Hepatic stellate cell (primary cell): Measurements from ENCODE around the gene ZNF672.

Experiments
- DNase-seq: peaks from one replicate; pipeline ENCODE4 v3.0.0; 2011; ENCODE audit warnings: low spot score

ZNF672 gene

GRCh38 chr1:248837045-248837780, 811 bp upstream of the ZNF672 start:
- DNase-seq, result no peak

DNA sequence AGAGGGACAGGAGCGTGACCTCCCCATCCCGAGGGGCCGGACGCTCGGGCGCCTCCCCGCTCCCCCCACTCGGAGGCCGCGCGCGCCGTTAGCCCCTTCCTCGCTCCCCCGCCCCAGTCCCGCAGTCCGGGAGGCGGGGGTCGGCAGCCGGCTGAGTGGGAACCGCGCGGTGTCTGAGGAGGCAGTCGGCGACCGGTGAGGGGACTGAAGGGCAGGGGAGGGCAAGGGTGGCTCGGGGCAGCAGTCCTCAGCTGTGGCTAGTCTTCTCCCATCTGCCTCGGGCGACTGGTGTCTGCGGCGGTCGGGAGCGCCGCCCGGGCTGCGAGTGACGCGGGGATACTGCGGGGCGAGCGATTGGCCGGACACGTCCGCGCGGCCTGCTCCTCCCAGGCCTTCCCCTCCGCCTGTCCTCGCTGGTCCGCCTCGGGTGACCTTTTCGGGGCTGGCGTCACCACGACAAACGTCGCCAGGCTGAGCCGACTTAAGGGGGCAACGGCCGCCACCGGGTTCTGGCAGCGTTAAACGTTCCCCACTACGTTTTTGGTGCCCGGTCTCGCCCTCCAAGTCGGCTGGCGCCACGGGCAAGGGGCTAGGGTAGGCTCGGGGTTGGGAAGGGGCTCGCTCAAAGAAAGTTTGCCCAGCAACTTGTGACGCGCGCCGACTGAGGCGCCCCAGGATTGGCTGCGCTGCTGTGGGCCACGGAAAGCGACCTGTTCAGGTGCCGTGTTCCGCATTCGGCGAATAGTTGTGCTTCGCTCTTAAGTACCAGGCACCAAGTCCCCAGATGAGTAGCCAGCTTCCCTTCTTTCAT, 538 bp downstream of the ZNF672 start:
- DNase-seq, result peak; percentile 88

DNA sequence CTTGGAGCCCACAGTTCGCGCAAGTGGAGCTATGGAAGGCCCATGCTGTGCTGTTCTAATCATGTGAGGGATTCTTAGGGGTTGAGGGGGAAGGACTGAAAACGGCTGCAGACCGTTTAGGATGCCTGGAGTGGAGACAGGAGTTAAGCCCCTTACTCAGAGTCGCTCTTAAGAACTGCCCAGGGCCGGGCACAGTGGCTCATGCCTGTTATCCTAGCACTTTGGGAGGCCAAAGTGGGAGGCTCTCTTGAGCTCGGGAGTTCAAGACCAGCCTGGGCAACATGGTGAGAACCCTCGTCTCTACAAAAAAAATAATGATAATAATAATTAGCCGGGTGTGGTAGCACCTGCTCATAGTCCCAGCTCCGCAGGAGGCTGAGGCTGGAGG, 1.1 kb downstream of the ZNF672 start:
- DNase-seq, result no peak

- no peak for DNase-seq
Observed at GRCh38 chr1:248840946-248841345, 2.9 kb downstream of the ZNF672 start.

- peak; percentile 50 for DNase-seq
Observed at GRCh38 chr1:248841702-248842395, 3.8 kb downstream of the ZNF672 start.

GRCh38 chr1:248842781-248843331, 4.8 kb downstream of the ZNF672 start:
- DNase-seq, result no peak

DNA sequence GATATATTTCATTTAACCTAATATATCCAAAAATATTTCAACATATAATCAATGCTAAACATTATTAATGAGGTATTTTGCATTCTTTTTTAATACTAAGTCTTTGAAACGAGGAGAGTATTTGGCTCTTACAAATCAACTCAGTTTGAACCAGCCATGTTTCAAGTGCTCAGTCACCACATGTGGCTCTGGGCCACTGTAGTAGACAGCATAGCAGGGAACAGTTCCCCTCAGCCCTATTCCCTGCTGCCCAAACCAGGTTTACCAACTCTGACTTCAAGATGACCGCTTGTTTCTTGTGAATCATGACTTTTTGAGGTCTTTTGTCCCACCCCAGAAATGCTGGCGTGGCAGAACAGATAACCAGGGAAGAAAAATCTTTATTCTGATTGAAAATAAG, 5.7 kb downstream of the ZNF672 start:
- DNase-seq, result no peak

- no peak for DNase-seq
Observed at GRCh38 chr1:248844526-248844925, 6.5 kb downstream of the ZNF672 start.

GRCh38 chr1:248847181-248847955, 9.3 kb downstream of the ZNF672 start:
- DNase-seq, result no peak

DNA sequence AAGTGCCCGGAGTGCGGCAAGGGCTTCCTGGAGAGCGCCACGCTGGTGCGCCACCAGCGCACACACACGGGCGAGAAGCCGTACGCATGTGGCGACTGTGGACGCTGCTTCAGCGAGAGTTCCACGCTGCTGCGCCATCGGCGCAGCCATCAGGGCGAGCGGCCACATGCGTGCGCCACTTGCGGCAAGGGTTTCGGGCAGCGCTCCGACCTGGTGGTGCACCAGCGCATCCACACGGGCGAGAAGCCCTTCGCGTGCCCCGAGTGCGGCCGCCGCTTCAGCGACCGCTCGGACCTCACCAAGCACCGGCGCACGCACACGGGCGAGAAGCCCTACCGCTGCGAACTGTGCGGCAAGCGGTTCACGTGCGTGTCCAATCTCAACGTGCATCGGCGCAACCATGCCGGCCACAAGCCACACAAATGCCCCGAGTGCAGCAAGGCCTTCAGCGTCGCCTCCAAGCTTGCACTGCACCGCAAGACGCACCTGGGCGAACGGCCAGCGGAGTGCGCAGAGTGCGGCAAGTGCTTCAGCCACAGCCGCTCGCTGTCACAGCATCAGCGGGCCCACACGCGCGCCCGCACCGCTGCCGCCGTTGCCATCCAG, 10.0 kb downstream of the ZNF672 start:
- DNase-seq, result no peak

DNA sequence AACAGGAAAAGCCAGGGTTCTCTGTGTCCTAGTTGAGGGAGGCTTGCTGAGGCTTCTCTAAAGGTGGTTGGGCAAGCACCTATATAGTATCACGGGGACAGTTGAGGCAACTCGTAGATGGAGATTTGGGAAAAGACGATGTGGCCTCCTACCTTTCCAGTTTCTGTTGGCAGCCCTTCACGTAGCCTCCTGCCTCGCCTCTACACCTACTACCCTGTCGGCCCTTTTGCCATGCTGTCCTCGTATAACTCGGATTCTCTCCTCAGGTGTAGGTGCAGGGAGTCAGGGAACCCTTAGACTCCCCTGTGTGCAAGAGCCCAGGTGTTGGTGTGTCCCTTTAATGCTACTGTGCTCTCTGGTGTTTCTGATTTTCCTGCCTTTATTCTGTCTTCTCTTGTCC, 10.6 kb downstream of the ZNF672 start:
- DNase-seq, result no peak

GRCh38 chr1:248849152-248849551, 11.1 kb downstream of the ZNF672 start:
- no peak for DNase-seq

GRCh38 chr1:248849637-248850036, 11.6 kb downstream of the ZNF672 start:
- DNase-seq, result no peak

GRCh38 chr1:248850124-248850523, 12.1 kb downstream of the ZNF672 start:
- no peak for DNase-seq

DNA sequence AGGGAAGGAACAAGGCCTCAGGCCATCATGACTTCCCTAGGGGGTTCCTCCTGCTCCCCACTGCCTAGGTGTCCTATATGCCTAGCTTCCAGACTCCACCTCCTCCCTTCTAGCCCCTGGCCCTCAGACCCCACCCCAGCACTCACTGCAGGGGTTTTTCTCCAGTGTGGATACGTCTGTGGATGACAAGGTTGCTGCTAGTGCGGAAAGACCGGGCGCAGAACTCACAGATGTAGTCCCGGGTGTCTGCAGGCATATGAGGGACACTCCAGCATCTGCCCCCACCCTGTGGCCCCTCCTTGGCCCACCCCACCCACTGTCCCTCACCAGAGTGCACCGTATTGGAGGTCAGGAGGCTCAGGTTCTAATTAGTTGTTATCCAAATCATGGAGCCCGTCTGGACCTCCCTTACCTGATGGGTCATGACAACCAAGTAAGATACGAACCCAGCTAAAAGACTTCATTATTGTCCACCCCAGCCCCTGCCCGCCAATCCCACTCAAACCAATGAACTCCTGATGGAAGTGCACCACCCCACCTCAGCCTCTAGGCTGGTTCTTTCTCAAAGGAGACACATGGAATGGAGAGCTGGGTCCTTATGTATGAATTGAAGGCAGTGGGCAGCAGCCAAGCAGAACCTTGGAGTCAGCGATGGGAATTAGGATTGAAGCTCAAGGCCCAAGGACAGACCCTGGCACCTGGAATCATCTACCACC, 12.7 kb downstream of the ZNF672 start:
- no peak for DNase-seq

DNA sequence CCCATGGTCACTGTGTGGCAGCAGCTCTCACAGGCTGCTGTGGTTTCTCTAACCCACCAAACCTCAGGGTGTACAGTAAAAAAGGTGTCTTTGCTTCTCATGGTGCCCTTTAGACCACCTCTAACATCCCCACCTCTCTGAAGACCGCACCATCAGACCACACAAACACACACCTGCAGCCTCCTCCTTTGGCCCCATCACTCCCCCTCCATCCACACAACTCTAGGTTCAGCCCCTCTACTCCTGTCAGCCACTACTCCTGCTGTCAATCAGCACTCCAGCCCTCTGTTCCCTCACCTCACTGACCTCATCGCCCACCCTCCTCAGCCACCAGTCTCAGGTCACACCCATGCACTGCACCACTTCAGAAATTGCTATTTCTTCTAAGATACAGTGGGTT, 13.4 kb downstream of the ZNF672 start:
- no peak for DNase-seq

DNA sequence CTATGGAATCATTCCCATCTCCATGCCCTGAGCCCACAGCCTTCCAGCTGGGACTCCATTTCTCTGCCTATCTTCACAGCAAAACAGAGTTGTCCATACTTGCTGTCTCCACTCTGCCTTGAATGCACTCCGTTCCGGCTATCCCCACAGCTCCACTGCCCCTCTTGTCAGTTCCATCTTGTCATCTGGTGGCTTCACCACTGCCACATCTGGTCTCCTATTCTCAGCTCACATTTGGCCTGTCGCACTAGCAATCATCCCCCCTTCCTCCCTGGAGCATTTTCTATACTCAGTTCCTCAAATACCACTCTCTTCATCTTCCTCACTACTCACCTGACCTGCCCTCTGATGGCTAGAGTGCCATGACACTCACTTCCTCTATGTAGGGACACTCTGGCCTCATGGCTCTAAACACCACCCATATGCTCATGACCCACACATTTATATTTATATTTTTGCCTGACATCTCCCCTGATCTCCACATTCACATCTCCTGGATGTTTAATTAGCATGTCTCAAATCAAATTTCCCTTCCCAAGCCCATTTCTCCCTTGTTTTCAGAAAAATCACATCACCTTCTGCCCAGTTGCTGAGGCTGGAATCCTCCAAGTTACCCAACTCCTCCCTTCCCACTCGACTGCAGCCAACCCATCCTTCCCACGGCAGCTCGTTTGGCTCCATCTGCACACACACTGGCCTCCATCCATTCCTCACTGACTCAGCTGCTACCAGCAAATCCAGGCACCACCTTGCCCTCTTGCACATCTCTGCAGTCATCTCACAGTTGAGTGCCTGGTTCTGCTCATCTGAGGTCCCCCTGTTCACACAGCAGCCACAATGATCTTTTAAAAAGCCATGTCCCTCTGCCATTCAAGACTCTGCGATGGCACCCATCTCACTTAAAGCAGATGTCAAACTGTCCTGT, 14.7 kb downstream of the ZNF672 start:
- no peak for DNase-seq

DNA sequence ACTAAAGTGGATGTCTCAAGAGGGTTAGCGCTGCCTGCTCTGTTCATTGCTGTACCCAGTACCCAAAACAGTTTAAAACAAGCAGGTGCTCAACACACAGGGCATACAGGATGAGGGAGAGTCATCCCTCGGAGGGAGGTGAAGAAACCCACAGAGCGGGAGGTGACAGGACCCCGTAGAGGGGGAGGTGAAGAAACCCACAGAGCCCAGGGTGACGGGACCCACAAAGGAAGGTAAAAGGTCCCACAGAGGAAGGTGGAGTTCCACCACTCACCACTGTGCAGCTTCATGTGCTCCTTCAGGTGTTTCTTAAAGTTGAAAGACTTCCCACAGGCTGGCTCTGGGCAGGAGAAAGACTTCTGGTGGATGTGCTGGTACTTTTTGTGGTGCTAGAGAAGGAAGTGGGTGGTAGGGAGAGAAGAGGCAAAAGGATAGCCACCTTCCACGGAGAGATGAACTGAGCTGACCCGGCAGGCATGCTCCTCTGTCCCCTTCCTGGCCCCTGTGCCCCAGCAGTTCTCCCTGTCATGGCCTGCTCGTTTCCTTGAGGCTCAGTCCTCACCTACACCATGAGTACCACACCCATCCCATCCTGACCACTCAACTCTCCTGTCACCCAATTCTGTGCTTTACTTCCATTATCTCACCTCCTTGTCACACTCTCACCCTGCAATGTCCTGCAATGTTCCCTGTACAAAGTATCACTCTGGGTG, 15.8 kb downstream of the ZNF672 start:
- no peak for DNase-seq

DNA sequence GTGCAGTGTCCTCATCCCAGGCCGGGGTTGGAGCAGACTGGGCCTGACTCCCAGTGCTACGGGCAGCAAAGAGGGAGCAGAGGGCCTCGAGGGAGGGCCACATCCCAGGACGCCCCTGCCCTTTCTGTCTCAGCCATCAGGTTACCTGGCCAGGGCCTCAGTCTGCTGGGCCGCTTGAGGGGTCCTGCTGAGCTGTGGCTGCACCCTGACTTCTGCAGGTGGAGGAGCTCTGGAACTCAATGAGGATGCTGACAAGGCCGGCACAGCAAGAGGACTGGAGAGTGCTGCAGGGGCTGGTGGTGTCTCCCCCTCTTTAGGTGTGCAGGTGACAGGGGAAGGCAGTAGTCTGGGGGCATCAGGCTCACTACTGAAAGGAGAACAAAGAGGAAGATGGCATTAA, 17.6 kb downstream of the ZNF672 start:
- DNase-seq, result no peak
